Heart right ventricle (tissue), 16 donors: ENCODE results near the gene FAM20C. TPM values are rescaled to one million over a fixed set of nuclear protein-coding genes. Genes with fewer than 3 reads are reported as not detected.
"Not testable (repeated sequence)": the region's sequence is repeated elsewhere in the genome, so short reads cannot be mapped to it uniquely, and the experiment has no call there.

Experiments used
- ATAC-seq, 8 donors: fragments of 200-7000 bp; cut with Tn5 transposase; one replicate each; pipeline ENCODE4 v1.9.1; 2020; ENCODE audit warnings: mild to moderate bottlenecking in 8 of 8, moderate library complexity in 8 of 8, moderate number of reproducible peaks in 1 of 8
- DNase-seq, 2 donors: peaks; one replicate each; pipeline ENCODE4 v3.0.0-alpha.2; 2020
- H3K27ac ChIP-seq, 10 donors: fragments of 200-600 bp; sonication (generic) in 2 of 10; one replicate each; pipeline versions ENCODE4 v1.5.0 to v1.8.0; 2020 to 2022; ENCODE audit warnings: mild to moderate bottlenecking in 3 of 10
- H3K27me3 ChIP-seq, 7 donors: fragments of 200-600 bp; one replicate each; pipeline ENCODE4 v1.8.0; 2021 to 2022; ENCODE audit warnings: mild to moderate bottlenecking in 2 of 7
- H3K36me3 ChIP-seq, 9 donors: fragments of 200-600 bp; sonication (generic) in 1 of 9; one replicate each; pipeline versions ENCODE4 v1.5.0 to v1.8.0; 2020 to 2022; ENCODE audit warnings: mild to moderate bottlenecking in 2 of 9
- H3K4me1 ChIP-seq, 9 donors: fragments of 200-600 bp; sonication (generic) in 1 of 9; one replicate each; pipeline versions ENCODE4 v1.5.0 to v1.8.0; 2020 to 2022; ENCODE audit warnings: mild to moderate bottlenecking in 4 of 9
- H3K4me3 ChIP-seq, 10 donors: fragments of 200-600 bp; sonication (generic) in 2 of 10; one replicate each; pipeline versions ENCODE4 v1.5.0 to v1.8.0; 2020 to 2022; ENCODE audit warnings: mild to moderate bottlenecking in 7 of 10, moderate library complexity in 2 of 10
- H3K9me3 ChIP-seq, 11 donors: fragments of 200-600 bp in 10 of 11; sonication (generic) in 2 of 11; one replicate each; pipeline versions ENCODE4 v1.5.0 to v1.8.0; 2013 to 2022; ENCODE audit warnings: mild to moderate bottlenecking in 2 of 11, control low read depth in 1 of 11, moderate library complexity in 1 of 11
- WGBS, 2 donors: extraction: QIAGEN DNeasy Blood & Tissue Kit; methylation state at CpG; one replicate each; pipeline ENCODE4 v1.1.7; 2013; ENCODE audit warnings: inconsistent platforms in 1 of 2; 5-methylcytosine and 5-hydroxymethylcytosine counted together
- intact Hi-C, 10 donors: fragments of 100-400 bp; cut with DNase I; formaldehyde crosslinking; loops; one replicate each; pipeline versions ENCODE4 v1.11.1 to v1.14.2; 2022
- polyA plus RNA-seq, 2 donors: library from polyadenylated mRNA; stranded (reverse); fragments of 200-250 nt; gene quantifications; one replicate each; pipeline ENCODE4 v1.2.3, GENCODE V29; 2013
- total RNA-seq, 10 donors: library from RNA; stranded (reverse); fragmentation: NEBNext Ultra II Directional in 3 of 10; extraction: Animal tissue kit (Norgen Biotek cat#: 25700) in 3 of 10; gene quantifications; one replicate each; pipeline versions ENCODE4 v1.2.1 to v1.2.4, GENCODE V29; 2021 to 2023
- TF ChIP-seq, protein P1 (sequence below), 9 donors: fragments of 200-600 bp; sonication (generic) in 2 of 9; IDR thresholded peaks; one replicate each; pipeline versions ENCODE4 v1.5.0 to v1.8.0; 2021 to 2022; ENCODE audit warnings: antibody characterized with exemption in 9 of 9, mild to moderate bottlenecking in 5 of 9, moderate library complexity in 1 of 9
- donor health status: Arrhythmogenic right ventricular cardiomyopathy.
- donor health status: ischemic (EF 13 %, LVEDD 7.1; RV severe dilation, severe dysfunction).
- donor health status: healthy with polysubstance abuse.
- donor health status: DM: no; HTN: yes; CAD: no.
- donor health status: DM: no; HTN: no; CAD: no.
- donor health status: ischemic (EF 25% LVEDD 6.9; RV normal size, moderate dysfunction).
- donor health status: ischemic (EF 25% LVEDD 5.7; RV mildly dilated, moderate dysfunction).
- donor health status: healthy.
- donor health status: DM: yes; HTN: yes; CAD: no.
- donor health status: Ischemic cardiomyopathy.
- donor health status: ischemic (EF 35%, LVEDD 5.7; RV mildly dilated, moderate dysfunction).
- donor health status: nonischemic (EF 11% LVEDD 7.7; RV severe dilation, severe dysfunction).
- donor health status: DM: yes; HTN: yes; CAD: no.
- donor health status: PGD.
- donor health status: ischemic (EF 29% LVEDD 5.4; RV normal size, mild dysfunction).
- donor health status: nonischemic (EF 23%, LVEDD 6.1; RV moderate dilation, normal function).

Gene FAM20C
- total and polyA plus RNA-seq, 12 donors: 12.4 to 59.8 (median 19.2) TPM

DNA sequence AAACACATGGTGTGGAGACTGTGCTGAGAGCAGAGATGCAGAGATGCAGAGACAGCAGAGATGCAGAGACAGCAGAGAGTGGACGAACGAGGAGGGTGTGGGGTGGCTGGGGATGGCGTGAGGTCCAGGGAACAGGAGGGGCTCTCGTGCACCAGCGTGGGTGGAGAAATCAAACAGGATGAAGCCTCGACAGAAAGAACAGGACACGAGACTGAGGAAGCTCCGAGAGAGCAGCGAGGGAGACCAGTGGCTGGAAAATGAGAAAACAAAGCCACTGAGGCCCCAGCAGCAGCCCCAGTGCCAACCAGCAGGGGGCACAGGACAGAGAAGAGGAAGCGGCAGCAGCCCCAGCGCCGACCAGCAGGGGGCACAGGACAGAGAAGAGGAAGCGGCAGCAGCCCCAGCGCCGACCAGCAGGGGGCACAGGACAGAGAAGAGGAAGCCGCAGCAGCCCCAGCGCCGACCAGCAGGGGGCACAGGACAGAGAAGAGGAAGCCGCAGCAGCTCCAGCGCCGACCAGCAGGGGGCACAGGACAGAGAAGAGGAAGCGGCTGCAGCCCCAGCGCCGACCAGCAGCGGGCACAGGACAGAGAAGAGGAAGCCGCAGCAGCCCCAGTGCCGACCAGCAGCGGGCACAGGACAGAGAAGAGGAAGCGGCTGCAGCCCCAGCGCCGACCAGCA is 70.4 kb downstream of the FAM20C start:
- Histone ChIP-seq H3K36me3 (peaks cover 0 to 34% (median 16%) of the 10 kb centered on the region in 9 donors), H3K9me3 (peaks cover 0 to 25% (median 0%) of the 10 kb centered on the region in 11 donors)
- TF ChIP-seq, protein P1, sequence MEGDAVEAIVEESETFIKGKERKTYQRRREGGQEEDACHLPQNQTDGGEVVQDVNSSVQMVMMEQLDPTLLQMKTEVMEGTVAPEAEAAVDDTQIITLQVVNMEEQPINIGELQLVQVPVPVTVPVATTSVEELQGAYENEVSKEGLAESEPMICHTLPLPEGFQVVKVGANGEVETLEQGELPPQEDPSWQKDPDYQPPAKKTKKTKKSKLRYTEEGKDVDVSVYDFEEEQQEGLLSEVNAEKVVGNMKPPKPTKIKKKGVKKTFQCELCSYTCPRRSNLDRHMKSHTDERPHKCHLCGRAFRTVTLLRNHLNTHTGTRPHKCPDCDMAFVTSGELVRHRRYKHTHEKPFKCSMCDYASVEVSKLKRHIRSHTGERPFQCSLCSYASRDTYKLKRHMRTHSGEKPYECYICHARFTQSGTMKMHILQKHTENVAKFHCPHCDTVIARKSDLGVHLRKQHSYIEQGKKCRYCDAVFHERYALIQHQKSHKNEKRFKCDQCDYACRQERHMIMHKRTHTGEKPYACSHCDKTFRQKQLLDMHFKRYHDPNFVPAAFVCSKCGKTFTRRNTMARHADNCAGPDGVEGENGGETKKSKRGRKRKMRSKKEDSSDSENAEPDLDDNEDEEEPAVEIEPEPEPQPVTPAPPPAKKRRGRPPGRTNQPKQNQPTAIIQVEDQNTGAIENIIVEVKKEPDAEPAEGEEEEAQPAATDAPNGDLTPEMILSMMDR (IDR thresholded peaks at IDR 0.05): peak in 5 of 9 donors; percentile 9 to 45 (median 43)
- WGBS, 2 donors: 82 to 90% methylated on average over 26 of the region's 31 CpGs
- H3K27ac ChIP-seq, ATAC-seq, H3K4me1 ChIP-seq, DNase-seq, H3K4me3 ChIP-seq, intact Hi-C loops, H3K27me3 ChIP-seq: not testable (repeated sequence)

DNA sequence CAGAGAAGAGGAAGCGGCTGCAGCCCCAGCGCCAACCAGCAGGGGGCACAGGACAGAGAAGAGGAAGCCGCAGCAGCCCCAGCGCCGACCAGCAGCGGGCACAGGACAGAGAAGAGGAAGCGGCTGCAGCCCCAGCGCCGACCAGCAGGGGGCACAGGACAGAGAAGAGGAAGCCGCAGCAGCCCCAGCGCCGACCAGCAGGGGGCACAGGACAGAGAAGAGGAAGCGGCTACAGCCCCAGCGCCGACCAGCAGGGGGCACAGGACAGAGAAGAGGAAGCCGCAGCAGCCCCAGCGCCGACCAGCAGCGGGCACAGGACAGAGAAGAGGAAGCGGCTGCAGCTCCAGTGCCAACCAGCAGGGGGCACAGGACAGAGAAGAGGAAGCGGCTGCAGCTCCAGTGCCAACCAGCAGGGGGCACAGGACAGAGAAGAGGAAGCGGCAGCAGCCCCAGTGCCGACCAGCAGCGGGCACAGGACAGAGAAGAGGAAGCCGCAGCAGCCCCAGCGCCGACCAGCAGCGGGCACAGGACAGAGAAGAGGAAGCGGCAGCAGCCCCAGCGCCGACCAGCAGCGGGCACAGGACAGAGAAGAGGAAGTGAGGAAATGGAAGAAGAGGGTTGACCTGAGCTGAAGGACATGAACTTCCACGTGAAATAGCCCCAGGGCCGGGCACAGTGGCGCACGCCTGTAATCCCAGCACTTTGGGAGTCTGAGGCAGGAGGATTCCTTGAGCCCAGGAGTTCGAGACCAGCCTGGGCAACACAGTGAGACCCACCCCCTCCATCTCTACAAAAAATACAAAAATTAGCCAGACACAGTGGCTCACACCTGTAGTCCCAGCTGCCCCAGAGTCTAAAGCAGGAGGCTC is 71.3 kb downstream of the FAM20C start:
- WGBS, 2 donors: 70 to 76% methylated on average over 26 to 28 of the region's 37 CpGs
- Histone ChIP-seq H3K36me3 (peaks cover 0 to 31% (median 16%) of the 10 kb centered on the region in 9 donors), H3K9me3 (peaks cover 0 to 25% (median 0%) of the 10 kb centered on the region in 11 donors)
- H3K4me3 ChIP-seq, H3K4me1 ChIP-seq, H3K27ac ChIP-seq, intact Hi-C loops, ATAC-seq, H3K27me3 ChIP-seq, DNase-seq: not testable (repeated sequence)
- TF ChIP-seq, protein P1 (IDR thresholded peaks at IDR 0.05): peak in 5 of 9 donors; percentile 15 to 58 (median 43)

DNA sequence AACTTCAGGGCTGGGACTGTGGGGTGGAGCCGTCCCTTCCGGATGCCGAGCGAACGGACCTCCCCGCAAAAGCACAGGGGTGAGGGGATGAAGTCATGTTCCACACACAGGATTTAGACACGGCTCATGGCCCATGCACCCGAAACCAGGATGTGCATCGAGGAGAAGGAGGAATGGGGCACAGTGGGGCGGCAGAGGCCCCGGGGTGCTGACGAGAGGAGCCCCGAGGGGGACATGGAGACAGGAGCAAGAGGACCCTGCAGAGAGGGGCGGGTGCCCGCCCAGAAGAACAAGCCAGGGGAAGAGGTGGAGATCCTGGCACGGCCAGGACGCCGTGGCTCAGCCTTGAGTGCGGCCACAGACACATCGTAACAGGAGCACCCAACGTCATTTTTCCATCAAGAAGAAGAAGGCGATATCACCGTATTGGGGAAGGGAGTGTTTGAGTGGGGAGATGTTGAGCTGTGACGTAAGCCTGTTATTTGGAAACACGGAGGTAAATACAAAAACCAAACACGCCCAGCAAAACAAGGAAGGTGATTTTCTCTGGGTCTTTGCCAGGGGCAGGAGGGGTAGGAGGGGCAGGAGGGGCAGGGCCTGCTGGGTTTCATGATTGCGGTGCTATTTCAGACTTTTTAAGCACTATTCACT is 72.3 kb downstream of the FAM20C start:
- intact Hi-C loops: no loop called here
- DNase-seq (no peak), ATAC-seq (peak in 4 of 8 donors; percentile 21 to 38 (median 25))
- TF ChIP-seq, protein P1 (IDR thresholded peaks at IDR 0.05): no peak
- peaks cover 0 to 22% (median 11%) of the 10 kb centered on the region in 9 donors for H3K36me3 ChIP-seq
- 71 to 78% methylated on average over 27 of the region's 27 CpGs for WGBS, 2 donors
- H3K9me3 ChIP-seq: peaks cover 0 to 25% (median 0%) of the 10 kb centered on the region in 11 donors
- no peaks in the 10 kb centered on the region for H3K27me3 ChIP-seq
- no peak overlapping the region for H3K27ac ChIP-seq
- H3K4me3 ChIP-seq: no peak overlapping the region
- H3K4me1 ChIP-seq: no peaks in the 10 kb centered on the region
